Measurements from ENCODE around the gene ECI2.

- TF ChIP-seq POLR2A (IDR thresholded peaks at IDR 0.05) (no peak), CTCF (IDR thresholded peaks at IDR 0.05) (no peak)
Measured at GRCh38 chr6:4125500-4125899, 9.9 kb downstream of the ECI2 start.
